HepG2 (cell line): ENCODE data around the gene NLGN2. TPM values are rescaled to one million over a fixed set of nuclear protein-coding genes. Genes with fewer than 3 reads are reported as not detected.

Experiments used
- DR1 ChIP-seq: sonication (generic); formaldehyde crosslinking; IDR thresholded peaks from 2 replicates; pipeline ENCODE4 v1.8.0; 2021; ENCODE audit warnings: mild to moderate bottlenecking, missing genetic modification reagents, inconsistent platforms
- EZH2 ChIP-seq: conservative IDR thresholded peaks from 2 replicates; pipeline ENCODE4 v1.6.1; 2012; ENCODE audit warnings: mild to moderate bottlenecking, low read depth, low read length, moderate library complexity
- FOXP1 ChIP-seq, 2 experiments: fragments of 450-650 bp in 1 of 2; IDR thresholded peaks; 2 replicates each; pipeline ENCODE4 v1.6.1; 2017 to 2018; ENCODE audit warnings: antibody characterized with exemption in 1 of 2
- GZF1 ChIP-seq: sonication (generic); formaldehyde crosslinking; IDR thresholded peaks from 2 replicates; pipeline ENCODE4 v1.5.1; 2020; ENCODE audit warnings: mild to moderate bottlenecking, missing genetic modification reagents
- KLF13 ChIP-seq: sonication (generic); formaldehyde crosslinking; IDR thresholded peaks from 2 replicates; pipeline ENCODE4 v1.4.0; 2020; ENCODE audit warnings: mild to moderate bottlenecking, missing genetic modification reagents
- KLF15 ChIP-seq: sonication (generic); formaldehyde crosslinking; IDR thresholded peaks from 2 replicates; pipeline ENCODE4 v1.8.1; 2023; ENCODE audit warnings: borderline replicate concordance, mild to moderate bottlenecking, inconsistent platforms, missing genetic modification reagents, mixed read lengths
- LBX2 ChIP-seq: sonication (generic); formaldehyde crosslinking; IDR thresholded peaks from 2 replicates; pipeline ENCODE4 v1.5.0; 2020; ENCODE audit warnings: missing genetic modification reagents, mild to moderate bottlenecking, borderline replicate concordance
- MEIS2 ChIP-seq: sonication (generic); formaldehyde crosslinking; IDR thresholded peaks from 2 replicates; pipeline ENCODE4 v1.9.0; 2021; ENCODE audit warnings: mild to moderate bottlenecking, missing genetic modification reagents
- NAIF1 ChIP-seq: sonication (generic); formaldehyde crosslinking; IDR thresholded peaks from 2 replicates; pipeline ENCODE4 v1.5.0; 2020; ENCODE audit warnings: mild to moderate bottlenecking, missing genetic modification reagents, borderline replicate concordance
- PHF20 ChIP-seq: sonication (generic); formaldehyde crosslinking; IDR thresholded peaks from 2 replicates; pipeline ENCODE4 v1.5.0; 2020; ENCODE audit warnings: mild to moderate bottlenecking, missing genetic modification reagents
- PRDM10 ChIP-seq: sonication (generic); formaldehyde crosslinking; IDR thresholded peaks from 2 replicates; pipeline ENCODE4 v1.4.0; 2020; ENCODE audit warnings: low read depth, missing genetic modification reagents
- RBM39 ChIP-seq: fragments of 200-400 bp; formaldehyde crosslinking; IDR thresholded peaks from one replicate; pipeline ENCODE4 v1.6.1; 2018; ENCODE audit warnings: antibody characterized with exemption, mild to moderate bottlenecking, low read depth, low read length; ENCODE audit not compliant: poor library complexity, severe bottlenecking
- RORA ChIP-seq: sonication (generic); formaldehyde crosslinking; IDR thresholded peaks from 2 replicates; pipeline ENCODE4 v1.5.0; 2020; ENCODE audit warnings: mild to moderate bottlenecking, missing genetic modification reagents, moderate library complexity
- SP5 ChIP-seq: IDR thresholded peaks from 2 replicates; pipeline ENCODE4 v1.6.1; 2016; ENCODE audit warnings: low read depth, borderline replicate concordance
- ZIK1 ChIP-seq: sonication (generic); formaldehyde crosslinking; IDR thresholded peaks from 2 replicates; pipeline ENCODE4 v1.5.0; 2020; ENCODE audit warnings: mild to moderate bottlenecking, low read depth, missing genetic modification reagents, borderline replicate concordance
- ZNF414 ChIP-seq: sonication (generic); formaldehyde crosslinking; IDR thresholded peaks from 2 replicates; pipeline ENCODE4 v1.5.0; 2020; ENCODE audit warnings: missing genetic modification reagents
- ZNF597 ChIP-seq: sonication (generic); formaldehyde crosslinking; IDR thresholded peaks from 2 replicates; pipeline ENCODE4 v1.5.0; 2020; ENCODE audit warnings: missing genetic modification reagents
- ZNF878 ChIP-seq: sonication (generic); formaldehyde crosslinking; IDR thresholded peaks from 2 replicates; pipeline ENCODE4 v1.8.1; 2023; ENCODE audit warnings: mild to moderate bottlenecking, missing genetic modification reagents, moderate library complexity
- ZZZ3 ChIP-seq: sonication (generic); formaldehyde crosslinking; IDR thresholded peaks from 2 replicates; pipeline ENCODE4 v1.4.0; 2020; ENCODE audit warnings: missing genetic modification reagents, mild to moderate bottlenecking, borderline replicate concordance
- polyA plus RNA-seq, 8 experiments: library from polyadenylated mRNA; depleted of rRNA in 3 of 8; stranded (reverse) in 7 of 8; unstranded in 1 of 8; fragments of >200 nt; fragmentation: Illumina TruSeq in 4 of 8; extraction: Trizol in 4 of 8; gene quantifications; 2 replicates each; pipeline versions ENCODE4 v1.2.1 to v1.2.3, GENCODE V29; 2011 to 2016; ENCODE audit warnings: low read depth in 4 of 8, missing spikeins in 1 of 8, mixed read lengths in 1 of 8; ENCODE audit not compliant: insufficient read depth in 1 of 8
- total RNA-seq, 5 experiments: library from RNA; depleted of rRNA; stranded (reverse); fragments of >200 nt; fragmentation: Illumina TruSeq; extraction: Trizol; gene quantifications; 2 replicates each; pipeline ENCODE4 v1.2.3, GENCODE V29; 2016; ENCODE audit warnings: low read depth in 1 of 5

The NLGN2 gene
- total and polyA plus RNA-seq, 2 of the 13 experiments (the other 11 are each of a cell fraction or from before 2014, with no cell fraction given) = 1.9 to 11.0 TPM

GRCh38 chr17:7403727-7403976 lies 4.0 kb upstream of the NLGN2 start (continued):
- no peak for TF ChIP-seq LBX2 (CRISPR knock-in tag)
- TF ChIP-seq KLF15 = no peak
- TF ChIP-seq MEIS2 (CRISPR knock-in tag) = no peak
- 0 out of 2 replicates have a peak, but pooled peaks have one; percentile 70 for TF ChIP-seq ZNF414 (CRISPR knock-in tag)
- TF ChIP-seq SP5 (CRISPR knock-in tag) = no peak
- peak; percentile 50; the same call in 1 of the 2 replicates for TF ChIP-seq PHF20 (CRISPR knock-in tag)
- TF ChIP-seq KLF13 (CRISPR knock-in tag) = no peak
- TF ChIP-seq EZH2 = no peak
- TF ChIP-seq FOXP1 (IDR thresholded peaks at IDR 0.05) = no peak
- no peak for TF ChIP-seq FOXP1 (CRISPR knock-in tag; IDR thresholded peaks at IDR 0.05)
- no peak for TF ChIP-seq ZIK1 (CRISPR knock-in tag)
- no peak for TF ChIP-seq PRDM10
- TF ChIP-seq GZF1 (CRISPR knock-in tag) = no peak
- TF ChIP-seq NAIF1 (CRISPR knock-in tag) = 0 out of 2 replicates have a peak, but pooled peaks have one; percentile 55
- no peak for TF ChIP-seq ZZZ3 (CRISPR knock-in tag)
- no peak for TF ChIP-seq ZNF597
- TF ChIP-seq RBM39 = peak; percentile 68
- no peak for TF ChIP-seq ZNF878
- no peak for TF ChIP-seq DR1 (CRISPR knock-in tag)
- no peak for TF ChIP-seq RORA
